IPS-15b (cell line): ENCODE data around the gene MYO9A.
"Not testable (repeated sequence)": the region's sequence is repeated elsewhere in the genome, so short reads cannot be mapped to it uniquely, and the experiment has no call there.

ENCODE experiments used
- H3K27me3 ChIP-seq: one replicate; pipeline ENCODE4 v1.6.1; 2013; ENCODE audit warnings: low read length; ENCODE audit not compliant: control insufficient read depth, insufficient read depth
- H3K36me3 ChIP-seq: one replicate; pipeline ENCODE4 v1.6.1; 2013; ENCODE audit warnings: low read length; ENCODE audit not compliant: control insufficient read depth, insufficient read depth
- H3K4me1 ChIP-seq: one replicate; pipeline ENCODE4 v1.6.1; 2013; ENCODE audit warnings: mild to moderate bottlenecking, low read length; ENCODE audit not compliant: control insufficient read depth, insufficient read depth
- H3K4me3 ChIP-seq: one replicate; pipeline ENCODE4 v1.5.1; 2013; ENCODE audit warnings: low read depth, low read length
- H3K9ac ChIP-seq: one replicate; pipeline ENCODE4 v1.6.1; 2013; ENCODE audit warnings: low read depth, mild to moderate bottlenecking, low read length
- H3K9me3 ChIP-seq: one replicate; pipeline ENCODE4 v1.6.1; 2013; ENCODE audit warnings: mild to moderate bottlenecking, low read length; ENCODE audit not compliant: control insufficient read depth, insufficient read depth

The MYO9A gene

GRCh38 chr15:72056217-72056616, 61.7 kb downstream of the MYO9A start:
- peaks cover 11% of the 10 kb centered on the region for H3K4me1 ChIP-seq
- H3K36me3 ChIP-seq, H3K27me3 ChIP-seq, H3K4me3 ChIP-seq, H3K9me3 ChIP-seq, H3K9ac ChIP-seq: not testable (repeated sequence)

GRCh38 chr15:72053297-72053696, 64.7 kb downstream of the MYO9A start:
- H3K4me1 ChIP-seq: peaks cover 11% of the 10 kb centered on the region
- H3K4me3 ChIP-seq, H3K36me3 ChIP-seq, H3K27me3 ChIP-seq, H3K9ac ChIP-seq, H3K9me3 ChIP-seq: not testable (repeated sequence)

- H3K9me3 ChIP-seq: no peaks in the 10 kb centered on the region
- no peaks in the 10 kb centered on the region for H3K4me1 ChIP-seq
- H3K36me3 ChIP-seq: no peaks in the 10 kb centered on the region
- no peak overlapping the region for H3K4me3 ChIP-seq
- no peak overlapping the region for H3K9ac ChIP-seq
- H3K27me3 ChIP-seq: no peaks in the 10 kb centered on the region
These were observed 67.2 kb downstream of the MYO9A start for GRCh38 chr15:72050700-72051099.

- no peaks in the 10 kb centered on the region for H3K27me3 ChIP-seq
- H3K9me3 ChIP-seq: no peaks in the 10 kb centered on the region
- no peak overlapping the region for H3K4me3 ChIP-seq
- H3K9ac ChIP-seq: no peak overlapping the region
- no peaks in the 10 kb centered on the region for H3K4me1 ChIP-seq
- no peaks in the 10 kb centered on the region for H3K36me3 ChIP-seq
These were observed 70.9 kb downstream of the MYO9A start for GRCh38 chr15:72047020-72047419.

DNA sequence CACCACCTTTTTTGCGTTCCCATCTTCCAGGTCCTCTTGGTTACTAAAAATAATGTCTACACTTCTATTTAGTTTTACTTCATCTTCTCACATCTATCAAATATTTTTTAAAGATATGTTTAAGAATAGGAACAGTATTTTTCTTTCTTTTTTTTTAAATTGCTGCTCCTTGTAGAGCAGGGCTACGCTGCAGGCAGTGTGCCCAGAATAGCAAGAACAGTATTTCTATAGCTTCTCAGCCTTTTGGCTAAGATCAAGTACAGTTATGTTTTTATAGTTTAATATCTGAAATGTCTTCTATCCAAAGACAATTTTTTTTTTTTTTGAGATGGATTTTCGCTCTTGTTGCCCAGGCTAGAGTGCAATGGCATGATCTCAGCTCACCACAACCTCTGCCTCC, 73.0 kb downstream of the MYO9A start:
- Histone ChIP-seq H3K4me1 (no peaks in the 10 kb centered on the region), H3K9ac (no peak overlapping the region), H3K9me3 (no peaks in the 10 kb centered on the region), H3K4me3 (no peak overlapping the region), H3K27me3 (no peaks in the 10 kb centered on the region), H3K36me3 (no peaks in the 10 kb centered on the region)

- Histone ChIP-seq H3K4me1 (no peaks in the 10 kb centered on the region), H3K27me3 (no peaks in the 10 kb centered on the region), H3K4me3 (no peak overlapping the region), H3K9ac (no peak overlapping the region), H3K9me3 (no peaks in the 10 kb centered on the region), H3K36me3 (no peaks in the 10 kb centered on the region)
These were observed 75.1 kb downstream of the MYO9A start for GRCh38 chr15:72042865-72043264.

- no peaks in the 10 kb centered on the region for H3K27me3 ChIP-seq
- no peaks in the 10 kb centered on the region for H3K4me1 ChIP-seq
- H3K9me3 ChIP-seq: no peaks in the 10 kb centered on the region
- H3K4me3 ChIP-seq: no peak overlapping the region
- H3K36me3 ChIP-seq: no peaks in the 10 kb centered on the region
- no peak overlapping the region for H3K9ac ChIP-seq
These were observed 75.9 kb downstream of the MYO9A start for GRCh38 chr15:72042054-72042453.

- H3K9ac ChIP-seq: no peak overlapping the region
- H3K27me3 ChIP-seq: no peaks in the 10 kb centered on the region
- H3K9me3 ChIP-seq: no peaks in the 10 kb centered on the region
- no peaks in the 10 kb centered on the region for H3K4me1 ChIP-seq
- no peaks in the 10 kb centered on the region for H3K36me3 ChIP-seq
- no peak overlapping the region for H3K4me3 ChIP-seq
These were observed 80.6 kb downstream of the MYO9A start for GRCh38 chr15:72037321-72037720.

DNA sequence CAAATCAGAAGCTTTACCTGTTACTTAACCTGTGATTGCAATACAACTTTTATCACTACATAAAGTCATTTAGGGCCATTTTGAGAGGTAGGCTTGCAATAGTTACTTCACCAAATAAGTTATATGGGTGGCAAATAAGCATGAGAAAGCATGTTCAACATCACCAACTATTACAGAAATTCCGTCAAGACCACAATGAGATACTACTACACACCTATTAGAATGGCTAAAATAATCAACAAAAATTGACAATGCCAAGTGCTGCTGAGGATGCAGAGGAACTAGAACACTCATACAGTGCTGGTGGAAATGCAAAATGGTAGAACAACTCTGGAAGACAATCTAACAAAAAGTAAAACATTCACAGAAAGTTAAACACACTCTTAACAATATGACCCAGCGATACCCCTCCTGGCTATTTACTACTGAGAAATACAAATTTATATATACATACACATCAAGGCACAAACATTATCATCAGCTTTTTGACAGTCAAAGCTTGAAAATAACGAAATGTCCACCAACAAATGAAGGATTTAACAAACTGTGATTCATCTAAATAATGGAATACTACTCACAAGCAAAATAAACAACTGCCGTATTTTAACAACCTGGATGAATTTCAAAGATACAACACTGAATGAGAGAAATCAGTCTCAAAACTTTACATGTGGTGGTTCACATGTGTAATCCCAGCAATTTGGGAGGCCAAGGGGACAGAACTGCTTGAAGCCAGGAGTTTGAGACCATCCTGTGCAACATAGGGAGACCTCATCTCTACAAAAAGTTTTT, 82.9 kb downstream of the MYO9A start:
- H3K4me3 ChIP-seq: no peak overlapping the region
- H3K36me3 ChIP-seq: no peaks in the 10 kb centered on the region
- H3K9ac ChIP-seq: no peak overlapping the region
- H3K4me1 ChIP-seq: no peaks in the 10 kb centered on the region
- H3K9me3 ChIP-seq: no peaks in the 10 kb centered on the region
- no peaks in the 10 kb centered on the region for H3K27me3 ChIP-seq

- Histone ChIP-seq H3K4me3 (no peak overlapping the region), H3K27me3 (no peaks in the 10 kb centered on the region), H3K36me3 (no peaks in the 10 kb centered on the region), H3K9ac (no peak overlapping the region), H3K4me1 (no peaks in the 10 kb centered on the region), H3K9me3 (no peaks in the 10 kb centered on the region)
These were observed 83.6 kb downstream of the MYO9A start for GRCh38 chr15:72034351-72034750.

DNA sequence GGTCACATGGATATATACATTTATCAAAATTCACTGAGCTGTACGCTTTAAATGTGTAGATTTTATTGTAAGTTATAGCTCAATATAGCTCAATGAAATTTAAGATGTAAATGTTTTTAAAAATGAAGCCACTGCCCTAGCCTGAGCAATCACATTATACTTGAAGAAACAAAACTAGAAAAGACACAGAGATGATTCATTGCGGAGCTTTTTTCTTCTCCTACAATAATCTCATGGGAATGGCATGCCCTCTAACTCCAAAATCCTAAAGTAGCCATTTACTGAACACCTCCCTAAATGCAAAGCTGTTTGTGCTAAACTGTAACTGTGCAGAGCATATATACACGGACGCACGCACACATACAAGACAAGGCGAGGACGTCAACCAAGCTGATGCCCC, 84.2 kb downstream of the MYO9A start:
- H3K36me3 ChIP-seq: no peaks in the 10 kb centered on the region
- H3K9me3 ChIP-seq: no peaks in the 10 kb centered on the region
- H3K4me1 ChIP-seq: no peaks in the 10 kb centered on the region
- no peak overlapping the region for H3K4me3 ChIP-seq
- no peak overlapping the region for H3K9ac ChIP-seq
- H3K27me3 ChIP-seq: no peaks in the 10 kb centered on the region

GRCh38 chr15:72033285-72033684, 84.7 kb downstream of the MYO9A start:
- H3K4me3 ChIP-seq: no peak overlapping the region
- no peaks in the 10 kb centered on the region for H3K4me1 ChIP-seq
- no peaks in the 10 kb centered on the region for H3K9me3 ChIP-seq
- H3K9ac ChIP-seq: no peak overlapping the region
- H3K27me3 ChIP-seq: no peaks in the 10 kb centered on the region
- no peaks in the 10 kb centered on the region for H3K36me3 ChIP-seq
